DLD1 (cell line): ENCODE results near the gene KBTBD13.

Source experiments
- in situ Hi-C: cut with HindIII; loops from 2 replicates; pipeline ENCODE4 v1.10.0; 2017; ENCODE audit warnings: low sequenced_read_pairs

The KBTBD13 gene

DNA sequence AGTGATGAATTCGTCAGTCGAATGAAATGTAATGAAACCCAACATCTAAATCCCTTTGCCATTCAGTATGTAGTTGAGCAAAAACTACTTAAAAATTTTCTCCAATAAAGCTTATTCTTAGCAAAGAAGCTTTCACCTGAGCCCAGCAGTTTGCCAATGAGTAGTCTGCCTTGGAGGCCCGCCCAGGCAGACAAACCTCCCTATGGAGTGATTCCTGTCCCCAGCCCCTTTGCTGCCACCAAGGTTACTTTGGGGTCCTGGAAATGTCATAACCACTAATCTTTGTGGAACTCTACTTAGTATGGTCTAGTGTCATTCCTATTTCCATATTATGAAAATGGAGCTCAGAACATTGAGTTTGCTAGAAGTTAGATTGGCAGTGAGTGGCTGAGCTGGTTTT lies 26.4 kb downstream of the KBTBD13 start:
- in situ Hi-C loops, result no loop called here

DNA sequence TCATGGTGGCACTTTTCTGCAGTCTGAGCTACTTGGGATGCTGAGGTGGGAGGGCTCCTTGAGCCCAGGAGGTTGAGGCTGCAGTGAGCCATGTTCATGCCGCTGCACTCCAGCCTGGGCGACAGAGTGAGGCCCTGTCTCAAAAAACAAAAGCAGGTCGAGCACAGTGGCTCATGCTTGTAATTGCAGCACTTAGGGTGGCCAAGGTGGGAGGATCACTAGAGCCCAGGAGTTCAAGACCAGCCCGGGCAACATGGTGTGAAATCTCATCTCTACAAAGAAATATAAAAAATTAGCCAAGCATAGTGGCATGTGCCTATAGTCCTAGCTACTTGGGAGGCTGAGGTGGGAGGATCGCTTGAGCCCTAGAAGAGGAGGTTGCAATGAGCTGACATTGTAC lies 28.5 kb downstream of the KBTBD13 start:
- in situ Hi-C loops, result no loop called here

DNA sequence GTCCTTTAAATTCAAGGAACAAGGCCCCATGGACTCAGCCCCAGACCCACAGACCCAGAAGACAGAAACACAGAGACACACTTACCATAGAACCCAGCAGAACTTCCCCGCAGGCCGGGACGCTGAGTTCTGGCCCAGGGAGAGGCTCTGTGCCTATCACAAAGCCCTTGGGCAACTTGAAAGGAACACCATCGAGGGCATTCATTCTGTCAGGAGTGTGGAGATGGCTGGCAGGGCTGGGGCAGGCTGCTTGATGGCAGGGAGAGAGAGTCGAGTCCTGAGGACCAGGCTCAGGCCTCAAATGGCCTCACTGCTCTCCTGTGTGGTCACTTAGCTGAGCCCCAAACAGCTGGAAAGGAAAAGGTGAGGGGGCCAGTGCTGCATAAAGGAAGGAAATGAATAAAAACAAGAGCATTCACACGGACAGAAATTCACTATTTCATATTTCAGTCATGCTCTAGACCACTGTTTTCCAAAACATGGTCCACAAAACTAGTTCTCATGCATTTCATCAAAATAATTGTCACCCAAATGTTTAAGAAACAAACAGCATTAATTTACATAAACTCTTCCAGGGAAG lies 29.6 kb downstream of the KBTBD13 start:
- in situ Hi-C loops, result no loop called here

DNA sequence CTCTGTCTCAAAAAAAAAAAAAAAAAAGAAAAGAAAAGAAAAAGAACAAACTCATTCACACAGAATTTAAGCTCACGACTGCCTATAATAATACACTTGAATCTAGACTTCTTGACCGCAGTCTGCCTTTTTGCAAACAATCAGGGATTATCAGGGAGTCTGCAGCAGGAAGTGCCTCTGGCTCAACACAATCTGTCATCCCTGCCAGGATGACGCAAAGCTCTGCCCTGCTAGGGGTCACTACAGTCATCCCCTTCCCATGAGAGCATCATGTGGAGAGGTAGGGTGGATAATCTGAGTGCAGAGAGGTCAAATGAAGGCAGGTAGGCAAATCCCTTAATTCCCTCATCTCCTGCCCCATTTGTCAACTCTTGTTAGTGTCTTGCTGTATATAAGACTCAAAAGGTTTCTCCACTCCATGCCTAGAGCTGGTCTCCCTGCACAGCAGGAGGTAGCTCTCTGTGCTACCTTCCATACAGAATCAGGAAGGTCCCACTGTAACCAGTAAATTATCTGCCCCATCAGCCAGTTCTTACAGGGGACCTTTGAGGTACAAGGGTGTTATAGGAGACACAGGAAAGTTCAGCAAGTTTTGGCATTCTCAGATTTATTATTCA lies 34.2 kb downstream of the KBTBD13 start:
- in situ Hi-C loops, result no loop called here

DNA sequence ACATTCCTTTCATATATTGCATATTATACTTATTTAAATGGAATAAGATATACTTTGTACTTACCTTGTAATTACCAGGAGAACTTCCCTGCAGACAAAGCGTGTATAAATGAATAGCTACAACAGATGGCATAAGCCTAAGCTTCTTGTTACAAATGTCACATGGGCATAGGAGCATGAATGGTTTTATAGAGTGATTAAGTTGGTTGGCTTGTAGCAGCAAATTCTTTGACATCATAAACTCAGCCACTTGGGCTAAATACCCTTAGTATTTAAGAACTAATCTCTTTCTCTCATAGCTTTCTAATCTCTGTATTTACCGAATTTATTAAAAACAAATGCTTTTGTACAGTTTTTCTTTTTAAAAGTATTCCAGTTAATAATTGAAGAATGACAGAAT lies 38.5 kb downstream of the KBTBD13 start, which contains the start of gene UBAP1L:
Gene UBAP1L, minus strand, starts transcription at position 115 of the 400 bp plus-strand sequence. CDS start 8,985 bp downstream, outside the sequence.
- in situ Hi-C loops, result no loop called here

DNA sequence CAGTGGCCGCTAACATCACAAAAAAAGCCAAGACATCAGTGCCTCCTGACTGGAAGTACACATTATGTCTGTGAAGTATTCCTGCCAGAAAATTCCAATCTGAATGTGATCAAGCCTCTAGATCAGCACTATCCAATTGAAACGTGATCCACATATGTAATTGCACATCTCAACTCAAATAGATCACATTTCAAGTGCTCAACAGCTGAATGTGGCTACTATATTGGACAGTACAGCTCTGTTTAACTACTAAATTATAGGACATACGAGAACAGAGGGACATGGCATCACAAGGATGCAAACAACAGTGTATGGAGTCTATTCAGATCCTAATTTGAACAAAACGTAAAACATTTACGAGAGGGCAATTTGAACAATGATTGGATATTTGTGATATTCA lies 39.0 kb downstream of the KBTBD13 start:
- in situ Hi-C loops, result no loop called here
